HG03575 (cell line): Measurements from ENCODE around the gene MRGPRD.
"Not testable (repeated sequence)": the region's sequence is repeated elsewhere in the genome, so short reads cannot be mapped to it uniquely, and the experiment has no call there.

Source experiments
- ATAC-seq: cut with Tn5 transposase; IDR thresholded peaks from one replicate; pipeline ENCODE4 v1.9.1; 2021; ENCODE audit not compliant: unreplicated experiment, insufficient number of reproducible peaks, low FRiP score; ENCODE audit errors: extremely low read depth

The MRGPRD gene

DNA sequence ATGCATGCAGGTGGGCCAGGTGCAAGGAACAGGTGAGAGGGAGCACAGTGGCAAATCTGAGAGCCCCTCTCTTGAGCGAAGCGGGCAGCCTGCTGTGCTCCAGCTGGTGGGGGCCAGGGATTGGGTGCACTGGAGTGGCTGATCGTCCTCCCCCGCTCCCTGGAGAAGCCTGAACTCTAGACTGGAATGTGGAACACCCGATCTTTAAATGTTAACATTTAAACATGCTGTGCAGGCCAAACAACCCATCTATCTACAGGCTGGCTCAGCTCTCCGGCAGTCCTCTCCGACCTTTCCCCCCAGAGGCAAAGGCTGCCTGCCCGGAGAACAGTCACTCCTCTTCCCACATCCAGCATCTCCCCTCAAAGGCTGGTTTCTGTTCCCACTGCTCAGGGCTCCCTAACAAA is 27.2 kb upstream of the MRGPRD start:
- no peak for ATAC-seq

DNA sequence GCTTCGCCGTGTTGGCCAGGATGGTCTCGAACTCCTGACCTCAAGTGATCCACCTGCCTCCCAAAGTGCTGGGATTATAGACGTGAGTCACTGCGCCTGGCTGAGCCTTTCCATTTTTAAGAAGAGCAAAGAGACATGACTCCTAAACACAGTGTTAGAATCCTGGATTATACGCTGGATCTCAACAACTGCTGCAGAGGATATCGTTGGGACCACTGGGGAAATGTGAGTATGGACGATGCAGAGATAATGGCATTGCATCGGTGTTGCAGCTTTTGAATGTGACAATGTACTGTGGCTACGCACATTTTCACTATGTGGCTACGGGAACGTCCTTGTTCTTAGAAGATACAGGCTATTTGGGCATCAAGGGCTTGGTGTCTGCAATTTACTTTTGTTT is 26.0 kb upstream of the MRGPRD start:
- ATAC-seq = no peak

DNA sequence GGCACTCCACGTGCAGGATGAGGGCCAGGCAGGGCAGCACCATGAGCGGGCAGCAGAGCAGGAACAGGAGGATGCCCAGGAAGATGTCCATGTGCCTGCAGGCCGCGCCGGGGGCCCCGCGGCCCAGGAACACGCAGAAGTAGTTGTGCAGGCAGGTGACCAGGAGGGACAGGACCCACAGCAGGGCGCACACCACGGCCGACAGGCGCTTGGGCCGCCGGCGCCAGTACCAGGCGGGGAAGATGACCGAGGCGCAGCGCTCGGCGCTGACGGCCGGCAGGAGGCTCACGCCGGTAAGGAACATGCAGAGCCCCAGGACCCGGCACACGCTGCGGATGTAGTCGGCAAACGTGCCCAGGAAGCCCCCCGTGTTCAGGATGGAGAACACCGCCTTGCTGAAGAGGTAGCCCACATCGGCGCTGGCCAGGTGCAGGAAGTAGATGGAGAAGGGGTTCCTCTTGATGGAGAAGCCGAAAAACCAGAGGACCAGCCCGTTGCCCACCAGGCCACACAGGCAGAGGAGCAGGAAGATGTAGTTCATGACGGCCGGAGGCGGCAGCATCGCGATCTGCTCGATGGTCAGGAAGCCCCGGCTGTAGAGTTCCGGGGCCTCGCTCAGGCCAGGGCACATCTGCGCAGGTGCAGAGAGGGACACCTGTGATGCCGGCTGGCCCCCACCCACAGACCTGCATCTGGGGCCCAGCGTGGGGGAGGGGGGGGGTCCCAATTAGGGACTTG is 25.0 kb upstream of the MRGPRD start:
- no peak for ATAC-seq

DNA sequence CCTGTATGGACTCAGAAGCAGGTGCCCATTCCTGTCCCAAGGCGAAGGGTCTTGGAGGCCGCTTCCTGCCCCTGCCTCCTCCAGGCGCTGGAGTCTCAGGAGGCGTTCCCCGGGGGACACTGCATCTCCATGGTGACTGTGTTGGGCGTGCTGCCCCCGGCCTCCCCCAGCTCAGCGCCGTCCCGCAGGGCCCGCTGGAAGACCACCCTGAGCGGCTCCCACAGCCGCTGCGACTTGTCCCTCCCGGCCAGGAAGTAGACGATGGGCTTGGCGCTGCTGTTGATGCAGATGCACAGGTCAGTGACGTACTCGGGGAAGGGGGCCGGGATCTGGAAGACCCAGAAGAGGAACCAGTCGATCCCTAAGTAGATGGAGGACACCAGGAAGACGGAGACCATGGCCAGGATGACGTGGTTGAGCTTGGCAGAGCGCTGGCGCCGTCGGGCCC is 24.4 kb upstream of the MRGPRD start:
- no peak for ATAC-seq

DNA sequence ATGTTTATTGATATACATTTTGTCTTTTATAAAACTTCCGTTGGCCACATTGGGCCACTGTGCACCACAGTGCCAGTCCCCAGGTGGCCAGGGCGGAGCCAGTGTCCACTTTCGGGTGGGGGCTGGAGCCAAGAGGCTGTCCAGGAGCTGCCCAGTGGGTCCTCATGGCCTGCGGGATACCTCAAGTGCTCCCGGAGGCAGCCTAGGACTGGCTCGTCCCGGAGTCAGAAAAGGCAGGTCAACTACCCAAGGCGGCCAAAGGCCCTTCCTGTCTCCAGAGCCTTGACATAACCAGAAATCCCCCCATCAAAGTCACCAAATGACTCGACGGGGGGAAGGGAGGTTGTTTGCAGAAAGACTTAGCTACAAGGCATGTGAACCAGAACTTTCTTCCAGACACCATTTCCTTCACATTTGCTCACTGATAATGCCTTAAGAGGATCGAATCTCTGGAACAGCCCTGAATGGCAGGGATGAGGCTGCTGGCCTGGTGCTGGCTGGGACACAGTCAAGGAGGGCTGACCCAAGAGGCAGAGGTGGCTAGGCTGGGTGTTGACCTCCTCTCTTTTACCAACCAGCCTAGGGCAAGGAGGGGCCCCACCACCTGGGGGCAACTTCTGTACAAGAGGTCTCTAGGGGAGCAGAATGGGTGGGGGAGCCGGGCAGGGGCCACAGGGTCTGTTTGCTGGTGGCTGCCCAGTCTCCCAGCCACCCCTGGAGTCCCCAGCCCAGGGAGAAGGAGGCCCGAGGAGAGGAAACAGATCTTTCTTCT is 23.8 kb upstream of the MRGPRD start:
- no peak for ATAC-seq

DNA sequence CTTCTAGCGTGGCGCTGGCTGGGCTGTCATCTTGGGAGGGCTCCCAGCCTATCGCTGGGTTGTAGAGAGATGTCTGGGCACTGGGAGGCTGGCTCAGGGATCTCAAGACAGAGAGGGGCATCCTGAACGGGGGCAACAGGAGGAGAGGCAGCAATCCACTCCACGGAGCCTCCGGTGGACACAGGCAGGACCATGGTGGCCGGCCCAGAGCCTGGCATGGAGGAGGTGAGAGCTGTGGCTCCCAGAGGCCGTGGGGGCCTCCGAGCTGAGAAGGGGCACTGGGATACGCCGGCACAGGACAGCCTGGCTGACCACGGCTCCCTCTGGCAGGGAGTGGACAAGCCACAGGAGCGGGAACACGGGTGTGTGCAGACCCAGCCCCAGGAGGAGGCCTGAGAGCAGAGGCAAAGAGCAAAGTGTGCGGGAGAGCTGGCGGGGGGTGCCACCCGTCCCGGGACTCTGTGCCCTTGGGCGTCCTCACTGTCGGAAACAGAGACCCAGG is 23.1 kb upstream of the MRGPRD start:
- no peak for ATAC-seq

DNA sequence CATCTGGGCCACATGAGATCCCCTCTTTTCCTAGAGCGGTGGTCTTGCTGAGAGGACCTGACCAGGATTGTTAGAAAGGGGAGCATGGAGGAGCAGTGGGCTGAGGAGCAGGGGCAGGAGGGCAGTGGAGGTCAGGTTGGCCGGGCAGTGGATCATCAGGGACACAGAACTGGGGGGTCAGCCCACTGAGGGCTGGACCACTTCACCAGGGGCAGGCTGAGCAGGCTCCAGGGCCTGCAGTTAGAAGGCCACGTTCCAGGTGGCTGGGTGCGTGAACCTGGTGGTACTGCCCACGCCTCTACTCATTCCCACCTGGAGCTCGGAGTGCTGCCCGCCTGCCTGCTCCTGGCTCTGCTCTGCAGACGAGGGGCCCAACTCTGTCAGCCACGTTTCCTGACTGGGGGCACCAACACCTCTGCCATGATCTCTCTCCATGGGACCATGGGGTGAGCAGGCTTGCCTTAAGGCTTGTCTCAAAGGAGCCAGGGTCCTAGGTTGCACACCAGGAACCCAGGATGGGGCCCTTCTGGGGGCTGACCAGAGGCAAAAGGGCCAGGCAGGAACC is 22.6 kb upstream of the MRGPRD start:
- no peak for ATAC-seq

DNA sequence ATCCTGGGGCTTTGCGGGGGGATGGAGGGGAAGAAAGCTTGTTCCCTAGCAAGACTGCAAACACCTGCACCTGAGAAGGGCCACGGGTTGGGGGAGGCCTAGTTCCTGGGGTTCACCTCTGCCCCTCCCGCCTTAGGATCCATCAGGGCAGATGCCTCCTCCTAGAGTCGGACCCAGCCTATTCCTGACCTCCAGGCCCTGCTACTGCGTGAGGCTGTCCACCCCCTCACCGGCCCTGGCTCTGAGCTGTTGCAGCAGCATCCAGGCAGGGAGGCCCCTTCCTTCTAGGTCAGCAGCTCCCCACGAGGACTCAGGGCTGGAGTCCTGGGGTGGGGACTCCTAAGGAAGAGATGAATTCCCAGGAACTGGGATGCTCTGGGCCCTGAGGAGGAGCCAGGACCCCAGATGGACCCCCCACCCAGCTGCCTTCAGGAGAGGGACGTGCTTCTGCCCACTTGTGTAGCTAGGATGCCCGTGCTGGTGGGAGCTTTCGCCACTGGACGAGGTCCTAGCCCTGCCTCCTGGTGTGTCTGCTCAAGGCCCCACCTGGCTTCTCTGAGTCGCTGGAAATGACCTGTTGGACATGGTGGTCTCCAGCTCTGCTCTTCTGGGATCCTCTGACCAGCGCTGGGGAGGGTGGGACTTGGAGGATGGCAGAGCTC is 21.9 kb upstream of the MRGPRD start:
- ATAC-seq = no peak

DNA sequence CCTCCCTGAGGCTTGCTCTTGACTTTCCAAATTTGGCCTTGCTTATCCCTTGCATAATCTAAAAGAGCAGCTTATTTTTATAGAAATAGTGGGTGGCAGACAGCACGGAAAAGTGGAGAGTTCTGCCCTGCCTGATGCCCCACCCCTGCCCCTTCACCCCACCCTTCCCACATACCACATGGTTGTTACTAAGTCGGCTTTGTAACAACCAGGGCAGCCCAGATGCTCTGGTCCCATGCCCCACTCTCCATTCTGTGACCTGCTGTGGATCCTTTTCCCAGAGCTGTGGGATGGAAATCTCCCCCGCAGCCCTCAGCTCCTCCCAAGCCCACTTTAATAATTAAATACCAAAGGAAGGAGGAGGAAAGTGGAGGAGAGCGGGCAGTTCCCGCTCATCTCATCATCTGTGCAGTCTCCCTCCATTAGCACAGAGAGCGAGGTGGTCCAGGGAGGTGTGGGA is 21.4 kb upstream of the MRGPRD start:
- no peak for ATAC-seq

DNA sequence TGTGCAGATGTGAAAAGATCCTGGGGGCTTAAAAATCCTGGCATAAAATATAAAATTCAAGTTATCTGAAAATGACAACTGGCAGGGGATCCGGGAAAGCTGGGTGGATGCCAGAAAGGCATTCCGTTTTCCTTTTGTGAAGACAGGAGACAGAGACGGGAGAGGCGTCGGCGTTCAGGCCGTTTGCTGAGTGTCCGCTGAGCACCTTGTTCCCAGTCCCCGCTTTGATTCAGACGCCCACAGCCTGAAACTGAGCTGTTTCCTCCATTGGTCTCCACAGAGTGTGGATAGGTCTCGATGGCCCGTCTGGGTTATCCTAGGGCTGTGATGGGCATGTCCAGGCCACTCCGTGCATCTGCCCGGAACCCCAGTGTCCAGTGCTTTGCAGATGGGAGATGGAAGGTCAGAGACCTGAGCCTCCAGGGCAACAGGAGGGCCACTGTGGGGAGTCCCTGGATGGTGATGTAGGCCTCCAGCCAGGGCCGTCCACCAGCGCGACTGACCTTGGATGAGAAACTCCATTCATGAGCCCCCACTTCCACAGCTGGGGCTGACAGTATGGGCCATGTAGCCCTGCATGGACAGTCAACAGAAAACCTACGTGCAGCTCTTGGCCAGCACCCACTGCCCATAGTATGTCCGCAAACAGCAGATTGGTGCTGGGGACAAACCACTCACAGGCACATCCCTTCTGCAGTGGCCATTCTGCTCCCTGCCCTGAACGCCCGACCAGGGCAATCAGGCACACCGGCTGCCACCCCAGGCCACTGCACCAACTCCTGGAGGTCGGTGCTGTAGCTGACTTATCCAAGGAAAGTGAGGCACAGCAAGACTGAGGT is 20.7 kb upstream of the MRGPRD start:
- ATAC-seq = no peak

DNA sequence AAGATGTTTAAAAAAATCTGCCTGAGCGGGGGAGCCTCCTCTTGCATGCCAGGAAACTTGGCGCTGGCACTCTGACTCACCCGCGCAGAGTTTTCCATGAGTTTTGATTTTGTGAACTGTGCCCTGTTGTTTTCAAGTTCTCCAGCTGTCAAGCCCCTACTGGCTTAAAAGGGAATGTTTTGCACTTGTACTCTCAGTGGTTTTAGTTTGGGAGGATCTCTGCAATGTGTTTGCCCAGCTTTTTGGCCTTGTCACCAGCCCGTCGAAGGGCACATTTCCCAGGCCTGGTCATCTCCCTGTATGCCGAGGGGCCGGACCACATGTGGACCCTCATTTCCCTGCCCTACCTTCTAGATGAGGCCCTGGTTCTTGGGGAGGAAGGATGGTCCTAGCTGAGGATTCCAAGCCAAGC is 20.1 kb upstream of the MRGPRD start:
- no peak for ATAC-seq

DNA sequence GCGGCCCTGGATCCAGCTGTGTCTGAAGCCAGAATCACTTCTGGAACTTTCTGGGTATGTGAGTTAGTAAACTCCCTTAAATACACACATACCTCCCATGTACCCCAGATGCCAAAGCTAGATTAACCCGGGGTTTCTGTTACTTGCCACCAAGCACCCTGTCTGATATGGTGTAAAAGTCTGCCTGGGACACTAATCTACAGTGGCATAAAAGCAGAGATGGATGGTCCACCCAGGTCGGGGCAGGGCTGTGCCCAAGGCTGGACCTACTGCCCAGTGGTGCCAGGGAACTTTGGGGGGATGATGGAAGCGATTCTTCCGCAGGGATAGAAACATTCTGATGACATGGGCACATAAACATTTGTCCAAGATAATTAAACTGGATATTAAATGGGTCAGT is 19.6 kb upstream of the MRGPRD start:
- no peak for ATAC-seq

DNA sequence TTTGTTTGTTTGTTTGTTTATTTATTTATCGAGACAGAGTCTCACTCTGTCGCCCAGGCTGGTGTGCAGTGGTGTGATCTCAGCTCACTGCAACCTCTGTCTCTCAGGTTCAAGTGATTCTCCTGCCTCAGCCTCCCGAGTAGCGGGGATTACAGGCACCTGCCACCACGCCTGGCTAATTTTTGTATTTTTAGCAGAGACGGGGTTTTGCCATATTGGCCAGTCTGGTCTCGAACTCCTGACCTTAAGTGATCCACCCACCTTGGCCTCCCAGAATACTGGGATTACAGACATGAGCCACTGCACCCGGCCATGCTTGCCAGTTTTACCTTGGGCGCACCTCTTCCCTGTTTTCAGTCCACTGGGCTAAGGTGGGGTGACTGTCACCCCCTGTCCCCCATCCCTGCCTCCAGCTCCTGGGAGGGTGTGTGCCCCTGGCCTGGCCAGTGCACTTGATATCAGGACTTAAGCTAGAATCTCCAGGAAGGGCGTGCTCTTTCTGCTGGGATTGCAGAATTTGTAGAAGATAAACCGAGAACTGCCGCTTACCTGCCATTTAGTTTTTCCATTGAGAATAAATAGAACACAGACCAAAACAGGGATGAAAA is 19.1 kb upstream of the MRGPRD start:
- not testable (repeated sequence) for ATAC-seq

DNA sequence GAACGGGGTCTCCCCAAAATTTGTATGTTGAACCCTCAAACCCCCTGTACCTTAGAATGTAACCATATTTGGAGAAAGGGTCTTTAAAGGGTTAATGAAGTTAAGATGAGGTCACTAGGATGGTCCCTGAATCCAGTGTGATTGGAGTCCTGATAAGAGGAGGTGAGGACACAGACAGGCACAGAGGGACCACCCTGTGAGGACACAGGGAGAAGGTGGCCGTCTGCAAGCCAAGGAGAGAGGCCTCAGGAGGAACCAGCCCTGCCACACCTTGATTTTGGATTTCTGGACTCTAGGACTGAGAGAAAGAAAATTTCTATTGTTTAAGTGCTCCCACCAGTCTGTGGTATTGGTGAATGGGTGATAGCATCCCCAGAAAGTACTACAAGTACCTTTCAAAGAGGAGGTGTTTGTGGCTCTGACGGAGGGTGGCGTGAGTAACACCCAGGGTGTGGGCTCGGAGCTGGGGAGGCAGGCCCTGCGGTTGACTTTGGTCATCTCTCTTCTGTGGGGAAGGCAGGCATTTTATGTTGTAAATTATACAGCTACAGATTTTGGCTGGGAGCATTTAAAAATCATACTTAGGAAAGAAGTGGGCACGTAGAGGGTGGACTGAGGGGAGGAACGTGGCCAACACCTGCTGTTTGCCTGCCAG is 18.4 kb upstream of the MRGPRD start:
- ATAC-seq = no peak

DNA sequence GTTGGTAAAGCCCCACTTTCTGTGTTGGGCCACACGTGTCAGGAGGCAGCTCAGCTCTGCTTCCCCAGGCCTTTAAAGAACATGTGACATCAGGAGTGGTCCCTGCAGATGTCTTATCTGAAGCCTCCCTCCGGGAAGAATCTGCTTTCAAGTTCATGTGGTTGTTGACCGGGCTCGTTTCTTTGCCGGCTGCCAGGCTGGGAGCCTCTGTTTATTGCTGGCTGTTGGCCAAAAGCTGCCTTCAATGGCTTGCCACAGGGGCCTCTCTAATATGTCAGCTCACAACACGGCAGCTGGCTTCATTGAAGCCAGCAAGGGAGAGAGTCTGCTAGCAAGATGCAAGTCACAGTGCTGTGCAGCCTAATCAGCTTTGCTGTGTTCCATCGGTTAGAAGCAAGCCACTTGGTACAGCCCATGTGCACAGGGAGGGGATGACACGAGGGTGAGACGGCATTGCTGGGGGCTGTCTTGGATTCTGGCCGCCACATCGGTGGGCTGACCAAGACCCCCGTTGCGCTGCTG is 17.7 kb upstream of the MRGPRD start:
- no peak for ATAC-seq

DNA sequence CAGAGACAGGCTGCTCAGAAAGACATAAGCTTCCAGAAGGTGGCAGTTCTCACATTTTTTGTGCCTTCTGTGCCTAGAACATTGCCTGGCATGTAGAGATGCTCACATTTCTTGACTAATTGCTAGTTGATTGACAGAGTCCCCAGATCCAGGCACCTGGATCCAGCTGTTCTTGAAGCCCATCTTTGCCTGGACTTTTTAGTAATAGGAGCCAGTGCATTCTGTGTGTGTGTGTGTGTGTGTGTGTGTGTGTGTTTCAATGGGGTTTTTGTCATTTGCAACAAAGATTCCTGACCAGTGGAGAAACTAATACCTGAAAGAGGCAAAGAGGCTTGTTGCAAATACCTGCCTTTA is 17.2 kb upstream of the MRGPRD start:
- no peak for ATAC-seq

DNA sequence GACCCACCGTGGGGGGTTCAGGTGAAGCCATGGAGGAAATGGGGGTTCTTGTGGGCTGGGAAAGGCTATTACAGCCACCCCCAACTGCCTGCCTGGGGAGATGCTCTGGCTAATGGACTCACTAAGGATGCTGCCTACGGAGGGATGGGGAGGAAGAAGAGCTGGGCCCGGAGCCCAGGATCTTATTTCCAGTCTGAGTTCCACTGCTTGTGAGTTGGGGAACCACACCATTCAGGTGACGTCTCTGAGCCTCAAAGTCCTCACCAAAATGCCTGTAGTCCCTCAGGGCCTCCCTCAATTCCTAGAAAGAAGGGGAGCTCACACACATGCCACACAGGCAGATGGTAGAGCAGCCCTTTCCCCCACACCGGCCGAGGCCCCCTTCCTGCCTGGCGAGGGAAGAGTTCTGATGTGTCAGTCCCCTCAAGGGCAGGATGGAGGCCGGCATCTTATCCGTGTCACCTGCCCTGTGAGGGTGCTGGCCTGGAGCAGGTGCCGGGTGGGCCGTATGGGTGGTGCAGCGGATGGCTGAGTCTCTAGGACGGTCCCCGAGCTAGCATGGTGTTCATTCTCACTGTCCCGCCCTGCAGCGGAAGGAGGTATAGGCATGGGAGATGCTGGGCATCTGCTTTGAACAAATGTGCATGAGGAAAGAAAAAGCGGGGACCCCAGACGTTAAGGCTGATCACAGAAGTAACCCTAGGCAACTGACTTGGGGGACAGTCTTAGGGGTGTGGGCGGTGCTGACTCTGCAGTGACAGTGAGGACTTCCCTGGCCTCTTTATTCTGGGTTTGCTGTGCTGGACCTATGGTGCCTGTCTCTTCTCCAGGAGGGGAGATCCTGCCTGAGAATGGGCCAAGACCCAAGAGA is 16.6 kb upstream of the MRGPRD start:
- no peak for ATAC-seq
